Activated CD8-positive, alpha-beta memory T cell treated with anti-CD3 and anti-CD28 coated beads, Interleukin-2, amount 50 U/mL, for 4 hours (primary cell): ENCODE results near the gene FAM78A.

Experiments
- DNase-seq: peaks from one replicate; pipeline ENCODE4 v3.0.0-alpha.2; 2020

The FAM78A gene, protein sequence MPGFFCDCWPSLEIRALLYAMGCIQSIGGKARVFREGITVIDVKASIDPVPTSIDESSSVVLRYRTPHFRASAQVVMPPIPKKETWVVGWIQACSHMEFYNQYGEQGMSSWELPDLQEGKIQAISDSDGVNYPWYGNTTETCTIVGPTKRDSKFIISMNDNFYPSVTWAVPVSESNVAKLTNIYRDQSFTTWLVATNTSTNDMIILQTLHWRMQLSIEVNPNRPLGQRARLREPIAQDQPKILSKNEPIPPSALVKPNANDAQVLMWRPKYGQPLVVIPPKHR

DNA sequence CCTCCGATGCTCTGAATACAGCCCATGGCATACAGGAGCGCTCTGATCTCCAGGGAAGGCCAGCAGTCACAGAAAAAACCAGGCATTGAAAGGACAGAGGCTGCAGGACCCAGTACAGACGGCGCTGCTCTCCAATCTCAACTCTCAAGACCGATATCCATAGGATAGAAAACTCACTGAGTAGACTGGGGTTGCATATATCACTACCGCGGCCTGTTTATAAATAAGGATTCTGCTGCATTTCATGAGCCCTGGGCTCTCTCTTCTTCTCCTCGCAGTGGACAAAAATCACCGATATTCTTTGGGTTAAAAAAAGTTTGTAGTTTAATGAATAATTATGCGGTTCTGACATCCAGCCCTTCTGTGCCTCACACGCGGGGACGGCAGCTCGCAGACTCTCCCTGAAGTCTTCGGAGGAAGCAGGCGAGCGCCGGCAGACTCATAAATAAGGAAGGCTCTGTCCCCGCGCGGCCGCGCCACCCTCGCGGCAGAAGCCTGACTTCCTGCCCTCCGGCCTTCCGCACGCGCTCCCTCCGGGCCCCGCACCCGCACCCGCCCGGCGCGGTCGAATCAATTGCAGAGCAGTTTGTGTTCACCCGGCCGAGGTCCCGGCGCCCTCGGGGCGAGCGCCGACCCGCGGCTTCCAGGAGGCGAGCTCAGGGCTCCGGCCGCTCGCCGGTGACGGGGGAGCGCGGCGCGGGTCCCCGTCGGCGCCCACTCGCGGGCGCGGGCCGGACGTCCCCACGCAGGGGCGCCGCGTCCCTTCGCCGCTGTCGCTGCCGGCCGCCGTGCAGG is at the start of gene FAM78A:
TSS of gene FAM78A (minus strand) at position 417 of the 795 bp plus-strand sequence. CDS start at position 86, 331 bp downstream.
- DNase-seq = peak; percentile 54

DNA sequence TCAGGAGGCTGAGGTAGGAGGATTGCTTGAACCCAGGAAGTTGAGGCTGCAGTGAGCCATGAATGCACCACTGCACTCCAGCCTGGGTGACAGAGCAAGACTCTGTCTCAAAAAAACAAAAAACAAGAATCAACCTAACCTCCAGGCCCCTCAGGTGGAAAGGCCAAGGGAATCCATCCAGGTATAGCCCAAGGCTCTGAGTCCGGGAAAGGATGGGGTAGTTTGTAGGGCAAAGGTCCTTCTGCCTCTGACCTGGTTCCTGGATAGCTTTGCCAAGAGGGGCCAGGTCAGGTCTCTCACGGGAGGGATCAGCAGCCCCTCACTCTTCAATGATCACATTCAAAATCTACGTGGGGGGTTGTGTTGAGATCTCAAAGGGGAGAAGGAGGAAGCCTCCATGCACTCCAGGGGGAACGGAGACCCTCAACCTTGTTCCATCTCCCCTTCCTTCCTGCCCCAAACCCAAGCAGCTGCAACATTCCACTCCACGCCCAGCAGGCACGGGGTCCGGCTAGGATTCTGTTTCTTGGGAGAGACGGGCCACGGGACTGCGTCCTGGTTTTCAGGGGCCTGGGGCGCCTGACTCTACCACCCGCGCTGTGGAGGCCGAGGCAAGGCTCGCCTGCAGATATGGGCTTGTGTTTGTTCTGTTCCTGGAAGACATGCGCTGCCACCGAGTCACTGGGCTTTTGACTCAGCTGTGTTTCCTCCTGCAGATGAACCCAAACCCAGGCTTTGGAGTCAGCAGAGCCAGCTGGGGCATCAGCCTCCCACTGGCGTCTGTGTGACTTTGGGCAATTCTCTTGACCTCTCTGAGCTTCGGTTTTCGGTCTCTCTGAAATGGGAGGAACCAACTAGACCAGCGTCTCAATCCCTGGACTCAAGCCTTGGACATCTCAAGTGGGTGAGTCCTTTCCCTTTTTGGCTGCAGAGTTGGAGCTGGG is 48.7 kb upstream of the FAM78A start:
- DNase-seq = no peak

DNA sequence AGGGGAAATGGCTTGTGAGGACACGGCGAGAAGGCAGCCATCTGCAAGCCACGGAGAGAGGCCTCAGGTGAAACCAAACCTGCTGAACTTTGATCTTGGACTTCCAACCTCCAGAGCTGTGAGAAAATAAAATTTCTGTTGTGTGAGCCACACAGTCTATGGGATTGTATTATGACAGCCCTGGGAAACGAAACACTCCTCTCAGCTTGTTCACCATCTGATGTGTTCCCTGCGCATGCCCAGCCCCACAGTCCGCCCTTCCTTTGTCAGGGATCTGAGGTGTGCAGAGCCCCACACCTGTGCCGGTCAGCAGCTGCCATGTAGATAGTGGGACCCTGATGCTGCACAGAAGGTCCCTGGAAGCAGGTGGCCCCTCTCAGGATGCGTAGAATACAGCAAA is 47.3 kb upstream of the FAM78A start:
- no peak for DNase-seq

DNA sequence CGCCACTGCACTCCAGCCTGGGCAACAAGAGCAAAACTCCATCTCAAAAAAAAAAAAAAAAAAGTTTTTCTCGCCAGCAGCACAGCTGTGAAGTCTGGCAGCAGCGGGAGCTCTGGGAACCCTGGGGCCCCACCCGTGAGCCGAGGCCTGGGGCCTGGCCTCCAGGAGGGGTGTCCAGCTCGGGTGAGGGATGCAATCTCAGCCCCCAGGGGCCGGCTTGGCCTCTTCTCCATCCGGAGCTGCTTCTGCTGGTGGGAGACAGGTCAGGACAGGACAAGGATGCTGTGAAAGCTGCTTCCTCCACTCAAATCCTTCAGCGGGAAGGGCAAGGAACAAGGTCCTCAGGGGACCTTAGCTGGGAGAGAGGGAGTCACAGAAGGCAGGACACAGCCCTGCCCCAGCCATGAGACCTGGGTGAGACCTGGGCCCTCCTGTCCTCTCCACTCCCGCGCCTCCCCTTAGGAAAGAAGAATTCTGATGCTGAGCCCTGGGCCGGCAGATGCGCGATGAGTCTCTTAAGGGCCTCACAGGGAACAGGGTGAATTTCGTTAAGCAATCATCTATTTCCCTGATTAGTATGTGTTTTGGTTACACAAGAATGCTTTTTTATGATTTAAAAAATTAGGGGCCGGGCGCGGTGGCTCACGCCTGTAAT is 43.8 kb upstream of the FAM78A start:
- no peak for DNase-seq

DNA sequence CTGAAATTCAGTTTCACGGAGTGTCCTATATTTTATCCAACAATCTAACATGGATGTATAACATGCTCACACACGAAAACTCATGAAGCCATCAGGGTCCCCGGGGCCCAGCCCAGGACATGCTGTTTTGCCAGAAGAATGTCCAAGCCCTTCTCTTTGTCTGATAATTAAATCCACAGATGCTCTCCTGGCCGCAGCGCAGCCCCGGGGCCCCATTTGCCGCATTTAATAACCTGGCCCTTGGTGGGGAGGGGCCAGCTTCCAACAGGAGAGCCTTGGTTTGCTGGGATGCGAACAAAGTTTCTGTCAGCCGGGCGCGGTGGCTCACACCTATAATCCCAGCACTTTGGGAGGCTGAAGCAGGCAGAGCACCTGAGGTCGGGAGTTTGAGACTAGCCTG is 43.2 kb upstream of the FAM78A start:
- no peak for DNase-seq

DNA sequence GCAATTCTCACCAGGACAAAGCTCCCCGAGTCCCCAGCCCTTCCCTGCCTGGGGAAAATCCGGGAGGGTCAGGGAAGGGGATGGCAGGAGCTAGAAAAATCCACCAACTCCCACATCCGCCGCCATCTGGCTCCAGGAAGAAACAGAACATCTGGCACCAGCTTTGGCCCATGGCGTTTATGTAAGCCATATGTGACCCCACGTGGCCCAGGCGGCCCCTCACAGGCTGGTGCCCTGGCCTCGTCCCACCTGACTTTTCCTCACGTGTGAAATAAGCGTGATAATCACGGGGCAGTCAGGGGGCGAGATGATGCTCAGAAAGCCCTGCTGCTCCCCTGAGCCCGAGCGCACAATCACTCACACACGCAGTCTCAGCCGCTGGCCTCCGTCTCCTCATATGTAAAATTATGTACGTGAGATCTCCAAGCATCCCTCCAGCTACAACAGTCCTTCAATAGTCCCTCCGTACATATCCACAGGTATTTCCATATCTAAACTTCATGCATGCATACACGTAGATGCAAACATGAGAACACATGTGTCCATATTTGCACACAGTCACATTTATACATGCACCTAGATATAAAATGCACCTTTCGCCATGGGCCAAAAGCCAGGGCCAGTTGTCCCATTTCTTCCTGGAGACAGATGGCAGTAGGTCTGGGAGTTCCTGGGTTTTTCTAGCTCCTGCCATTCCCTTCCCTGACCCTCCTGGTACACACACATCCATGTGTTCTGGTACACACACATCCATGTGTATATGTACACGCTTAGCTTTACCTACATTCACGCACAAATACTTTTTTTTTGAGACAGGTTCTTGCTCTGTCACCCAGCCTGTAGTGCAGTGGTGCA is 42.1 kb upstream of the FAM78A start:
- no peak for DNase-seq

DNA sequence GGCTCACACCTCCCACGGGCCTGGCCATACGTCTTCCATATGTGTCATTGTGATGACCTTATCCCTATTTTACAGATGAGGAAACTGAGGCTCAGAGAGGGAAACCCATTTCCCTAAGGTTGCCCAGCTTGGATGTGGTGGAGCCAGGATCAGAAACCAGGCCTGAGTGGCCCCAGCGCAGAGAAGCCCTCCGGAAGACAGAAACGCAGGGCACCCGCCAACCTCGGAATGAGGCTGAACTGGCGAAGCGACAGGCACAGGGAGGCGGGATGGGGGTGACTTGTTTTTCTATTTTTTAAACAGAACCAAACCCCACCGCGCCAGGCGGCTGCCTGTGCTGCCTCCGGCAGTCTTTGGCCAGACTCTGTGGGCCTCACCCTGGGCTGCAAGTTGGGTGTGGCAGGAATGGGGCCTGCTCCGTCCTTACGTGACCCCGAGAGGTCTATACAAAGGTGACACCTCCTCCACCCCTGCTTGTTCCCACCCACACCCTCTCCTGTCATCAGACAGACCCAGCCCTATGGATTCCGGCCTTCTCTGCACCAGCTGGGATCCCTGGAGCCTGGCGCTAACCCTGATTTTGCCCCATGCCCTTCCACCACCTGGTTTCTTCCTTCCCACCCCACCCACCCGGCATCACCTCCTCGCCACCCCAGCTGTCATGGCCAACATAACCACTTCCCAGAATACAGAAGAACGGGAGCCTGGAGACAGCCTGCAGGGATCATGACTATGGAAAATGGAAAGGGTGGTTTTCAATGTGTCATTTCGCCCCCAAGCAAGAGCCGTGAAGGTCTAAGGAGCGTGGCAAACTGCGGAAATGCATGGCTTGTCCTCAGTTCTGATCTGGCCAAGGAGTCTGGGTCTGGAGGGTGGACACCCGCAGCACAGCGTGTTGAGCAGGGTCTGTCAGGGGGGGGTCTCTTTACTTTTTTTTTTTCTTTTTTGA is 36.8 kb upstream of the FAM78A start:
- no peak for DNase-seq

DNA sequence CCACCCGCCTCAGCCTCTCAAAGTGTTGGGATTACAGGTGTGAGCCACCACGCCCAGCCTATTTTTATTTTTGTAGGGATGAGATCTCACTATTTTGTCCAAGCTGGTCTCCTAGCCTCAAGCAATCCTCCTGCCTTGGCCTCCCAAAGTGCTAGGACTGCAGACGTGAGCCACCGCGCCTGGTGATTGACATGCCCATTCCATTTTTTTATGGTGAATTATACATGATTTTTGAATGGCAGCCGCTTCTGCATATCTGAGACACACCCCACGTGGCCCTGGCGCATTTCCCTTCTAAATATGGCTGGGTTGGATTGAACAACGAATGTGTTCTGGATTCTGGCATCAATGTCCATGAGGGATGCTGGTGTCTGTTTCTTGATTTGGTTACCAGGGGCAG is 35.9 kb upstream of the FAM78A start:
- no peak for DNase-seq

DNA sequence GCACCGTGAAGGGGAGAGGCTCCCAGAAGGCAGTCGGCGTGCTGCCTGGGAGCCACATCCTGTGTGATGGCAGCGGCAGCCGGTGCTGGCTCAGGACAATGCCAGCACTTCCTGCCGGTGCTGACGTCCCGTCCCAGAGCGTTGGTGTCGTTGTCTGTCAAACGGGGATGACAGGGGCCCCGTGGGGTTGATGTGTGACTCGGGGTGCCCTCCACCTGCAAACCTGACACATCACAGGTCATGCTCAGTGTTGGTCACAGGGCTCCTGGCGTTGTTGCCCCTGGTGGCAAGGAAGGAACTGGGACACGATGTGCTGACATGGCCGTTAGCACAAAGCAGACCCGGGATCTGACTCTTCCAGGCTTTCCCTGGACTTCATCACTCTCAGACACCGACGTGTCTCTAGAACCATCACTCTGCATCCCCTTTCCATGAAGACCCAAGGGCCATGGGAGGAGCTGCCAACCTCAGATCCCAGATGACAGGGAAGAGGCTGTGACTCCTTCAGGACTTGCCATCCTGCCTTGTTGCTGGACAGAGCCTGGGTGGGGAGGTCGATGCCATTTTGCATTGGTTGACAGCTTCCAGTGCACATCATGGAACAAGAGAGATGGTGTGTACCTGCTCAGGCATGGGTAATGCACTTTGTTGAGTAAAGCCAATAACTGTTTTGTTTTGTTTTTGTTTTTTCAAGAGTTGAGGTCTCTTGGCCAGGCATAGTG is 34.7 kb upstream of the FAM78A start:
- peak; percentile 53 for DNase-seq

DNA sequence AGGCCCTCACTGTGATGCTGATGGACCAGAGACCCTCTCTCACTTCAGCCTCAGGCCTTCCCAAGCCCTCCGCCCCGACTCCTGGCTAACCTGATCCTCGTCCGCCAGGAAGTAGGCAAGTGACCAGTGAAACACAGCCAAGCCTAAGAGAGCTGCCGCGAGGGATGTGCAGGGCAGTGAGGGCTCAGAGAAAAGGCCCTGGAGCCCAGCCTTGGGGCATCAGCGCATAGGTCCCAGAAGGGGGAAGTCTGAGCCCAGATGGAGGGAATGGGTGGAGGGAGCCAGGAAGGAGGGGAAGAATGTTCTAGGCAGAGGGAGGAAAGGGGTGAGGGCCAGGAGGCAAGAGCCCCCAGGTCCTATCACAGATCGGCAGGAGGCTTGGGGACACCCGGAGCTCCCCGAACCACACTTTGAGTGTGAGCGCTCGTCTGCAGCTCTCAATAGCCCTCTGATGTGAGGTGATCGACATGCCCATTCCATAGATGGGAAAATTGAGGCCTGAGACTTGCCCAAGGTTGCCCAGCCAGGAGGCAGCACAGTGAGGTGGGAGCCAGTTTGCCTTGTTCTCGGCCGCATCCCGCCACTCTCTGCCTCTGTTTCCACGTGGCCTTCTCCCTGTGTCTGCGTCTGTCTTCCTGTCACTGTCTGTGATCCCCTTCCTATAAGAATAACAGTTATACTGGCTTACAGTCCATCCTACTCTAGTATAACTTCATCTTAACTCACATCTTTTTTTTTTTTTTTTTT is 33.4 kb upstream of the FAM78A start:
- no peak for DNase-seq

DNA sequence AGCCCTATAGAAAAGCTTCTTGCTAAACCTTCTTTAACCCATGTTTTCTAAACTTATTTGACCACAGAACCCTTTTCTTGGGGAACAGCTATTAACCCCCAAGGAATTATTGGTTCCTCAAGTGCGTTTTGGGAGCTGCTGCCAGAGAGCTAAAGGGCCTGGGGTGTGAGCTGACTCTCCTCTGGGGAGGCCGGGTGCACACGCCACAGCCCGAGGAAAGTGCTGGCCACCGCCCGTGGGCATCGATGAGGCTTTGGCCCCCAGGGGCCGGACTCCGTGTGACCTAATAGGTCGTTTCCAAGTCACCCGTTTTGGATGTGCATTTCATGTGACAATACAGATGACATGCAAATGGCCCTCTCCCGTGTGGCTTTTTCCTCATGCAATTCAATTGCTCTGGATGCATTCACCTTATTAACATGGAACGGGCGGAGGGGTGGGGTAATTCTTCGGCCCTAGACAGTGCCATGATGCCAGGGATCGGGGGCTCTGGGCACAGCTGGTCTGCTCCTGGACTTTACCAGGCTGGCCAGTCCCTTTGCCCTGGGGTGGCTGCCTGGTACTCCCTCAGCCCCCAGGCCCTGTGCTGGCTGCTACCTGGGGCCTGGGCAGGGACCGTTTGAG is 32.7 kb upstream of the FAM78A start:
- no peak for DNase-seq

DNA sequence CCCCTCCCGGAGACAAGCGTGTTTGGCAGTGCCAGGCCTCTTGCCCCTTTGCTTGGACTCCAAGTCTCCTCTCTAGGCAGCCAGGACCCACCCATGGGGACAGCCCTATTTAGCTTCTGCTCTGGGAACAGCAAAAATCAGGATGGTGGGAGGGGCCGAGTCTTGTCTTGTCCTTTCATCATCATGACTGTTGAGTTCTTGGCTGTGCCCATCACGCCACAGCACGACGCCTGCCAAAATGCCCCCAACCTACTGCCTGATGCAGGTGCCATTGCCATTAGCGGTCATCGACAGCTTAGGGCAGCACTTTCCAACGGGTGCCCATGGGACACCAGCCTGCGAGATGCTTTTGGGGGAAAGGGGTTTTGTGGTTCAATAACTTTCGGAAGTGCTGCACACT is 32.1 kb upstream of the FAM78A start:
- no peak for DNase-seq

DNA sequence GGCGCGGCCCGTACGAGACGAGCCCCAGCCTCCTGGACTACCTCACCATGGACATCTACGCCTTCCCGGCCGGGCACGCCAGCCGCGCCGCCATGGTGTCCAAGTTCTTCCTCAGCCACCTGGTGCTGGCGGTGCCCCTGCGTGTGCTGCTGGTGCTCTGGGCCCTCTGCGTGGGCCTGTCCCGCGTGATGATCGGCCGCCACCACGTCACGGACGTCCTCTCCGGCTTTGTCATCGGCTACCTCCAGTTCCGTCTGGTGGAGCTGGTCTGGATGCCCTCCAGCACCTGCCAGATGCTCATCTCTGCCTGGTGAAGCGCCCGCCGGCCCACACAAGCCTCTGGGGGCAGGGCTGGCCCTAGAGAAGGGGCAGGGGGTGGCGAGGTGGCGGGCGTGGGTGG is 31.7 kb upstream of the FAM78A start:
- DNase-seq = no peak

DNA sequence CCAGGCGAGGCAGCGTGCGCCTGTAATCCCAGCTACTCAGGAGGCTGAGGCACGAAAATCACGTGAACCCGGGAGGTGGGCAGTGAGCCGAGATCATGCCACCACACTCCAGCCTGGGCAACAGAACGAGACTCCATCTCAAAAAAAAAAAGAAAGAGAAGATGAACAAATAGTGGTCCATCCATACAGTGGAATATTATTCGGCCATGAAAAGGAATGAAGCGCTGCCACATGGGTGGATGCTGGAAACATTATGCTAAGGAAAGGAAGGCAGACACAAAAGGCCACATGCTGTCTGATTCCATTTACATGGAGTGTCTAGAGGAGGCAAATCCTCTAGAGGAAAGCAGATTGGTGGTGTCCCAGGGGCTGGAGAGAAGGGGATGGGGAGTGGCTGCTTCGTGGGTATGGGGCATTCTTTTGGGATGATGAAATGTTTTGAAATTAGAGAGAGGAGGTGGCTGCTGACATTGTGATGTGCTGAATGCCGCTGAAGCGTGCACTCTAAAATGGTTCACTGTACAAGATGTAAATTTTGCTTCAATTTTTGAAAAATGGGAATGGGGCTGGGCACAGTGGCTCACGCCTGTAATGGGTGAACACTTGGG is 30.2 kb upstream of the FAM78A start:
- DNase-seq = no peak

DNA sequence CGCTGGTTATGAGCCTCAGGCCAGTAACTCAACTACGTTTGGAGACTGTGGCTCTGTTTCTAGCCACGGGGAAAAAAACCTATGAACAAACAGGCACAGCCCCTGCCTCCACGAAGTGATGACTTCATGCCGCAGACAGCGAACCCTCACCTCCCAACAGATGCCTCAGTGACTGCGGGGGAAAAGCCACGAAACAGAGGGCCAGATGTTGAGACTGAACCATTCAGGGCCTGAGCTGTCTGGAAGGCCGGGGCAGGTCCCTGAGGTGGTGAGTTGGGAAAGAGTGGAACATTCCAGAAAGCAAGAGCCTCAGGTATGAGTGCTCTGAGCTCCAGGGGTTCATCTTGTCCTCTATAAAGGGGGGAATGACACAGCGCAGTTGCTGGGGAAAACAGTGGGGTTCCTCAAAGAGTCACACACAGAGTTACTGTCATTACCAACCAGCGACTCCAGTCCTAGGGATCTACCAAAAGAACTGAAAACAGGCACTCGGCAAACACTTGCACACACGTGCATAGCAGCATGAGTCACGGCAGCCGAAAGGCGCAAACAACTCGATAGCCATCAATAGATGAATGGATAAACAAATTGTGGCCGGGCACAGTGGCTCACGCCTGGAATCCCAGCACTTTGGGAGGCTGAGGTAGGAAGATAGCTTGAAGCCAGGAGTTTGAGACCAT is 28.5 kb upstream of the FAM78A start:
- DNase-seq = no peak

DNA sequence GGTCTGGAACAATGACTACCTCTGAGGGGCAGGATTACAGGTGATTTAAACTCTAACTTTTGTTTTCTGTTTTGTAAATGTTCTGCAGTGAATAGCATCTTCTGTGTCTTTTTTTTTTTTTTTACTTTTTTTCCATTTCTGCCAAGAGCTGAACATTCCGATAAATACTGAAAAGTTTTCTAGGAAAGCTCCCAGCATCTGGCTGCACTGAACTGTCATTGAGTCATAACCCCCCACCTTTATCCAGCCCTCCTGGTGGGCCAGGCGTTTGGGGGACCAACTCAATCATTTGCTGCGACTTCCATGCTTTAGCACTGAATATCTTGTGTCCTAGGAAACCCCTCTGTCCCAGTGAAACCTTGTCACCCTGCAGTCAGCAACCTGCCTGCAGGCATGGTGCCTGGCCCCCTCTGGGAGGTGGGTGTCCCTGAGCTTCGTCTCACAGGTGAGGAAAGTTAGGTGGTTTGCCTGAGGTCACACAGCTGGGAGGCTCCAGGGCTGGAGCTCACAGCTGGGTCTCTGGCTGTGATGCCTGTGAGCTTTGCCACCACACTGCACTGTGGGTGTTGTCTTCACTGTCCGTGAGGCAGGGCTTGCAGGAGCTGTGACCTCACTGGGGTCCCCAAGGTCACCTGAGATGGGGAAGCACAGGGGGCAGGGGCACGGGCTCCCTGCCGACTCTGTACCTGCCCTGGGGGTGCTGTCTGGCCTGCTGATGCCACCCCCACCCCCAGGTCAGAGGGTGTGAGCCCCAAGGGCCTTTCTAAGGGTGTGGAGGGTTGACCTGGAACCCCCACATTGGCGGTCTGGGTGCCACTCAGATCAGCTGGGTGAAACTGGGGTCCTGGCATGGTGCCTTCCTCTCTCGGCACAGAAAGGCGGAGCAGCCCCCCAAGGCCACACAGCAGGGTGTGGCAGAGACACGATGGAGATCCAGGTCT is 27.3 kb upstream of the FAM78A start:
- DNase-seq = no peak
